Immature natural killer cell (primary cell): ENCODE data around the gene GJA4. TPM values are rescaled to one million over a fixed set of nuclear protein-coding genes. Genes with fewer than 3 reads are reported as not detected.

Source experiments
- DNase-seq, 3 donors: peaks; one replicate each; pipeline ENCODE4 v3.0.0; 2022; ENCODE audit warnings: mixed read lengths in 1 of 3
- H3K27ac Mint-ChIP-seq, 6 donors: one replicate each; pipeline ENCODE4 v1.8.0; 2020; ENCODE audit warnings: mixed read lengths in 6 of 6, mild to moderate bottlenecking in 5 of 6, inconsistent platforms in 4 of 6, moderate library complexity in 3 of 6
- H3K27me3 Mint-ChIP-seq, 3 donors: one replicate each; pipeline ENCODE4 v1.8.0; 2020 to 2021; ENCODE audit warnings: low read depth in 3 of 3, mild to moderate bottlenecking in 3 of 3, mixed read lengths in 3 of 3, moderate library complexity in 3 of 3, inconsistent platforms in 1 of 3
- H3K36me3 Mint-ChIP-seq, 3 donors: one replicate each; pipeline ENCODE4 v1.8.0; 2020; ENCODE audit warnings: mixed read lengths in 3 of 3, inconsistent platforms in 2 of 3, mild to moderate bottlenecking in 2 of 3
- H3K4me1 Mint-ChIP-seq, 2 donors: one replicate each; pipeline ENCODE4 v1.8.0; 2020; ENCODE audit warnings: inconsistent platforms in 2 of 2, mild to moderate bottlenecking in 2 of 2, mixed read lengths in 2 of 2, moderate library complexity in 1 of 2
- H3K4me3 Mint-ChIP-seq, 5 donors: one replicate each; pipeline ENCODE4 v1.8.0; 2020; ENCODE audit warnings: mild to moderate bottlenecking in 5 of 5, mixed read lengths in 5 of 5, inconsistent platforms in 3 of 5, moderate library complexity in 3 of 5
- H3K9me3 Mint-ChIP-seq, 6 donors: one replicate each; pipeline ENCODE4 v1.8.0; 2020; ENCODE audit warnings: mild to moderate bottlenecking in 6 of 6, mixed read lengths in 6 of 6, inconsistent platforms in 4 of 6, moderate library complexity in 3 of 6
- polyA plus RNA-seq, 3 donors: library from polyadenylated mRNA; unstranded; fragments of 300-500 nt; fragmentation: Illumina TruSeq; gene quantifications; one replicate each; pipeline ENCODE4 v1.2.3, GENCODE V29; 2021

The GJA4 gene
- polyA plus RNA-seq, 3 donors from 2014 or later = not detected

DNA sequence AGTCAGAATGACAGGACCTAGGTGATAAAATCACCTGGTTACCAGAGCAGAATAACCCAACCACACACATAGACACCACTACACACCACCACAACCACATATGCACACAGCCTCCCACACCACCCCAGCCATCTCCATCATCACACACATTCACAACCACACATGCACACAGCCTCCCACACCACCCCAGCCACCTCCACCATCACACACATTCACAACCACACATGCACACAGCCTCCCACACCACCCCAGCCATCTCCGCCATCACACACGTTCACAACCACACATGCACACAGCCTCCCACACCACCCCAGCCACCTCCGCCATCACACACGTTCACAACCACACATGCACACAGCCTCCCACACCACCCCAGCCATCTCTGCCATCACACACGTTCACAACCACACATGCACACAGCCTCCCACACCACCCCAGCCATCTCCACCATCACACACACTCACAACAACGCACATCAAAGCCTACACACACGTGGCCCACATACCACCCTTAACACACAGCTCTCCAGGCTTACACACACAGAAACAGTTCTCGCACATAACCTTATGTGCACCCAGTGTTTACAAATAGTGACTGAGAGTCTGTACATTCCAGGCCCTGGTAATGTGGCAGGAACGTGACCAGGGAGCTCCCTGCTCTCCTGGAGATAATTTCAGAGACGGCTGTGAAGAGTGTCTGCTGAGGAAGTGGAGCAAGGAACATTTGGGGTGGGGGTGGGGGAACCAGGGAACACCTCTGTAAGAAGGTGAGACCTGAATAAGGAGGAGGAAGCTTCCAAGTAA is 15.1 kb upstream of the GJA4 start:
- no peaks in the 10 kb centered on the region for H3K36me3 Mint-ChIP-seq
- H3K4me3 Mint-ChIP-seq = no peak overlapping the region
- H3K27me3 Mint-ChIP-seq = peaks cover 4 to 14% (median 8%) of the 10 kb centered on the region in 3 donors
- DNase-seq = no peak
- H3K4me1 Mint-ChIP-seq = peaks cover 0 to 1% of the 10 kb centered on the region in 2 donors
- no peaks in the 10 kb centered on the region for H3K9me3 Mint-ChIP-seq
- no peak overlapping the region for H3K27ac Mint-ChIP-seq

DNA sequence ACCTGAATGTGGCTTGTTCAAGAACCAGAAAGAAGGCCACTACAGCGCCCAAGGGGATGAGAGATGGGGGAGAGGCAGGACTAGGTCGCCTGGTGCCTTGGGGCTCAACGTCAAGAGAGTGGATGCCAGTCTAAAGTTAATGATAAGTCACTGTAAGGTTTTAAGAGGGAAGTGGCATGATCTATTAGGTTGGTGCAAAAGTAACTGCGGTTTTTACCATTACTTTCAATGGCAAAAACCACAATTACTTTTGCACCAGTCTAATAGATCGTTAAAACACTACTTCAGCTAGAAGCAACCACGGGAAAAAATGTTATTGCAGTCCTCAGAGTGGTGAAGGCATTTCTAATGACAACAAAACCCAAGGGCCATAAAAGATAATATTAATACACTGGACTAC is 14.4 kb upstream of the GJA4 start:
- Mint-ChIP-seq H3K9me3 (no peaks in the 10 kb centered on the region), H3K4me3 (no peak overlapping the region), H3K27me3 (peaks cover under 1 to 15% (median 11%) of the 10 kb centered on the region in 3 donors), H3K36me3 (no peaks in the 10 kb centered on the region), H3K27ac (no peak overlapping the region), H3K4me1 (peaks cover 0 to 1% of the 10 kb centered on the region in 2 donors)
- DNase-seq = no peak

DNA sequence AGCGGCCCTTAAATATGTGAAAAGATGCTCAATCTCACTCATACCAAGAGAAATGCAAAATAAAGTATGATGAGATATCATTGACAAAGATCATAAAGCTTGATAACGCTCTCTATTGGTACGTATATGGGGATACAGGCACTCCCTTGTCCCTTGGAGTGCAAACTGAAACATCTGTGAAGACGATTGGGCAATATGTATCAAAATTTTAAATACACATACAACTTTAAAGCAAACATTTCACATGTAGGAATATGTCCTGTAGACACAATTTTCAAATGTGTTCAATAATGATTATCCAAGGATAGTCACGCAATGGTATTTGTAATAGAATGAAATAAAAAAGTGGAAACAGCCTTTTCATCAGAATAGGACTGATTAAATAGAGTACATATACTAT is 13.8 kb upstream of the GJA4 start:
- Mint-ChIP-seq H3K9me3 (no peaks in the 10 kb centered on the region), H3K27ac (no peak overlapping the region), H3K36me3 (no peaks in the 10 kb centered on the region), H3K4me1 (peaks cover 0 to 1% of the 10 kb centered on the region in 2 donors), H3K4me3 (peak overlapping the region in 1 of 5 donors; percentile 0), H3K27me3 (peaks cover 3 to 19% (median 13%) of the 10 kb centered on the region in 3 donors)
- no peak for DNase-seq

DNA sequence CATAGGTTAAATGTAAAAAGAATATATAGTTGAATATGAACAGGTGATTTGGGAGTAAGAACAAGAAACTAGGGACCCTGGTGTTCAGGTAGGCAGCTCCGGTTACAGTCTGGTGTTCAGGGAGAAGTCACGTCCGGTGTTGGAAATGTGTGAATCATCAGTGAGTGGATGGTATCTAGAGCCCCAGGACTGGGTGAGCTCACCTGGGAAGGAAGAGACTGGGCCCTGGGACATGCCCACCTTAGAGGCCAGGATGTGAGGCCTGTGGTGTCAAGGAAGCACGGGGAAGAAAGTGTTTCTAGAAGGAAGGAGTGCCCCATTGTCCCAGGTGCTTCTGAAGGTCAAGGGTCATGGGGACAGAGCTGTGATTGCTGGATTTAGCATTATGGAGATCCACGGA is 13.3 kb upstream of the GJA4 start:
- peaks cover 3 to 23% (median 9%) of the 10 kb centered on the region in 3 donors for H3K27me3 Mint-ChIP-seq
- H3K4me1 Mint-ChIP-seq = peaks cover 0 to 1% of the 10 kb centered on the region in 2 donors
- H3K9me3 Mint-ChIP-seq = no peaks in the 10 kb centered on the region
- H3K27ac Mint-ChIP-seq = no peak overlapping the region
- DNase-seq = no peak
- no peaks in the 10 kb centered on the region for H3K36me3 Mint-ChIP-seq
- H3K4me3 Mint-ChIP-seq = peak overlapping the region in 1 of 5 donors; percentile 0

DNA sequence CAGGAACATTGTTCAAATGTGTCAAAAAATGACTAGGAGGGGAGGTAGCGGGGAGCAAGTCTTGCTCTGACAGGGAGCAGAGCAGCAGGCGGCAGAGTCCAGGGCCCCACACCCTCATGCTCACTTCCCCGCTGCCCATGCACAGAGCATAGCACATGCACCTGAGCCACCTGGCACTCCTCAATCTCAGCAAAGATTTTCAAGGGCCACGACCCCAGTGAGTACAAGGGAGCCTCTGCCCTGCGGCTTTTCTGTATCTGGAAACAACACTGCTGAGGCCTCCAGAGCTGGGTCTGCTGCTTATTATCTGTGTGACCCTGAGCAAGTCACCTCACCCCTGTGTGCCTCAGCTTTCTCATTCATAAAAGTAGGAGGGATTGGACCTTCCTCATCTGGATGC is 12.8 kb upstream of the GJA4 start:
- Mint-ChIP-seq H3K27ac (no peak overlapping the region), H3K27me3 (peaks cover 3 to 25% (median 9%) of the 10 kb centered on the region in 3 donors), H3K4me1 (peaks cover 0 to 1% of the 10 kb centered on the region in 2 donors), H3K9me3 (no peaks in the 10 kb centered on the region), H3K36me3 (no peaks in the 10 kb centered on the region), H3K4me3 (no peak overlapping the region)
- DNase-seq = no peak

DNA sequence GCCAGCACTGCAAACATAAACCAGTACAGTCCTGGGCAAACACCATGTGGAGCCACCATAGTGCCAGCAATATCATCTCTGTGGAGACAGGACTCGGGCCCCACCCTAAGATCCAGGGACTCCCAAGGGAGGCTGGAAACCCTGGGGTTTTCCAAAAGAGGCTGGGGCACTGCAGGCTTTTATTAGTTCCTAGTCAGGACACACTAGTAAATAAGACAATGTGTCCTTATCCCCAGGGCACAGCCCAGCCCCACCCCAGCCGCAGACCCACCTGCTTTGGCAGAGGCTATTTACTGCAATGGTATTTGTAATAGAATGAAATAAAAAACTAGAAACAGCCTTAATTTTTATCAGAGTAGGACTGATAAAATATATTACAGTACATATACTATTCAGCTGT is 12.3 kb upstream of the GJA4 start:
- peaks cover 4 to 25% (median 9%) of the 10 kb centered on the region in 3 donors for H3K27me3 Mint-ChIP-seq
- no peaks in the 10 kb centered on the region for H3K9me3 Mint-ChIP-seq
- peaks cover 0 to 1% of the 10 kb centered on the region in 2 donors for H3K4me1 Mint-ChIP-seq
- no peaks in the 10 kb centered on the region for H3K36me3 Mint-ChIP-seq
- DNase-seq = no peak
- H3K27ac Mint-ChIP-seq = no peak overlapping the region
- H3K4me3 Mint-ChIP-seq = no peak overlapping the region

DNA sequence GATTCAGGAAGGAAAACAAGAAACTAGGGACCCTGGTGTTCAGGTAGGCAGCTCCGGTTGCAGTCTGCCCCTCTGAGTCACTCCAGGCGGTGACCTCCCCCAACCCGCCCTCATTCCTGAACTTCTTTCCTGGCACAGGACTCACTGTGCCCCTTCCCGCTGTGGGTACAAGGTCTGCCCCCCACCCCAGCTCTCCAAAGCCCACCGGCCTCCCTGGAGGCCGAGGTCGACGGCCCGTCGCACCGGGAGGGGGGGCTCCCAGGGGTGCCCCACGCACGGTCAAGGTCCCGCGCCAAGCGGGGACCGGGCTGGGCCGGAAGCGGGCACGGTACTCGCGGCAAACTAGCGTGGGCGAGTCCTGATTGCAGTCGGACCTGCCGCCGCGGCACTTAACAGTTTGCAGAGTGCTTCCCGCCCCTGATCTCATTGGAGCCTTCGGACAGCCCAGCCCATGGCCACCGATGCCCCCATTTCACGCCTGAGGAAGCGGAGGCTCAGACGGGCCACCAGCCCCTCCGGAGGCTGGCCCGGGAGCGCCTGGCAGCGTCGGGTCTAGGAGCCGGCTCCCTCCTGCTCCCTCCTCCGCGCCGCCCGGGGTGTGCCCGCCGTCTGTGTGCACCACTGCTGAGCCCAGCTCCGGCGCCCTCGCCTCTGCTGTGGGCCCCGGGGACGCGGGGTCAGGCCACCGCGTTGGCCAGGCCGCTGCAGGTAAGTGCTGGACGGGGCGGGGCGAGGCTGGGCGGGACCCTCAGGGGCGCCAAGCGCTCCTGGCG is 11.5 kb upstream of the GJA4 start, which contains the start of gene GJB3:
GJB3 (plus strand) TSS at position 144 of the 773 bp plus-strand sequence. CDS start 3,549 bp downstream, outside the sequence.
- H3K4me1 Mint-ChIP-seq = peaks cover 0 to 1% of the 10 kb centered on the region in 2 donors

DNA sequence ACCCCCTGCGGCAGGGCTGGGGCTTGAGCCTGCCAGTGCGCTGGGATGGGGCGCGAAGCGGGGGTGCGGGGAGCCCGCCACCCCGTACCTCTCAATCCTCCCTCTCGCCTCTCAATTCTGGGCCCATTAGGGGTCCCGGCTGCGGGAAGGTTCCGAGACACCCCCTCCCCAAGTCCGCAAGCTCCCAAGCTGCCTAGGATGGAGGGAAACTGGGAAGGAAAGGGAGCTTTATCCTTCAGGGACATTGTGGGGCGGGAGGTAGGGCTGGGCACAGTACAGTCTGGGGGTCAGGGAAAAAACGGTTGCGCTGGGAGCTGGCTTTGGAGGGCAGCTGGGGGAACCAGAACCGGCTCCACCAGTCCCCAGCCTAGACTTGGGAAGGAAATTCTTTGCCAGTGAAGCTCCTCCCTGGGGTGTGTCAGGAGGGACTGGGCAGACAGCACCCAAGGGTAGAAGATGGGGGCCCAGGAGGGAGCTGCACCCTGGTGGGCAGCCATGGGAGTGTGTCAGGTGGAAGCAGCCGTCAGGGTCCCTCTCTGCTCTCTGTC is 10.9 kb upstream of the GJA4 start:
- no peak for DNase-seq
- H3K36me3 Mint-ChIP-seq = no peaks in the 10 kb centered on the region
- peaks cover 0 to 3% of the 10 kb centered on the region in 2 donors for H3K4me1 Mint-ChIP-seq
- H3K27ac Mint-ChIP-seq = no peak overlapping the region
- no peaks in the 10 kb centered on the region for H3K9me3 Mint-ChIP-seq
- peak overlapping the region in 1 of 5 donors; percentile 4 for H3K4me3 Mint-ChIP-seq
- H3K27me3 Mint-ChIP-seq = peaks cover 4 to 29% (median 13%) of the 10 kb centered on the region in 3 donors

More for the DNA sequence above, 11.5 kb upstream of the GJA4 start, which contains the start of gene GJB3:
- peak within 1 kb of the TSS in 1 of 5 donors; percentile 4 for H3K4me3 Mint-ChIP-seq
- H3K27ac Mint-ChIP-seq = no peak within 1 kb of the TSS
- no peaks in the 10 kb centered on the region for H3K36me3 Mint-ChIP-seq
- H3K27me3 Mint-ChIP-seq = peaks cover 4 to 25% (median 9%) of the 10 kb centered on the region in 3 donors
- H3K9me3 Mint-ChIP-seq = no peaks in the 10 kb centered on the region
- DNase-seq = no peak

DNA sequence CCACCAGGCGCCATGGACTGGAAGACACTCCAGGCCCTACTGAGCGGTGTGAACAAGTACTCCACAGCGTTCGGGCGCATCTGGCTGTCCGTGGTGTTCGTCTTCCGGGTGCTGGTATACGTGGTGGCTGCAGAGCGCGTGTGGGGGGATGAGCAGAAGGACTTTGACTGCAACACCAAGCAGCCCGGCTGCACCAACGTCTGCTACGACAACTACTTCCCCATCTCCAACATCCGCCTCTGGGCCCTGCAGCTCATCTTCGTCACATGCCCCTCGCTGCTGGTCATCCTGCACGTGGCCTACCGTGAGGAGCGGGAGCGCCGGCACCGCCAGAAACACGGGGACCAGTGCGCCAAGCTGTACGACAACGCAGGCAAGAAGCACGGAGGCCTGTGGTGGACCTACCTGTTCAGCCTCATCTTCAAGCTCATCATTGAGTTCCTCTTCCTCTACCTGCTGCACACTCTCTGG is 8.0 kb upstream of the GJA4 start:
- H3K27me3 Mint-ChIP-seq = peaks cover 4 to 19% (median 12%) of the 10 kb centered on the region in 3 donors
- no peak overlapping the region for H3K4me3 Mint-ChIP-seq
- H3K36me3 Mint-ChIP-seq = no peaks in the 10 kb centered on the region
- H3K27ac Mint-ChIP-seq = no peak overlapping the region
- no peak for DNase-seq
- H3K4me1 Mint-ChIP-seq = peaks cover 0 to 3% of the 10 kb centered on the region in 2 donors
- H3K9me3 Mint-ChIP-seq = no peaks in the 10 kb centered on the region

DNA sequence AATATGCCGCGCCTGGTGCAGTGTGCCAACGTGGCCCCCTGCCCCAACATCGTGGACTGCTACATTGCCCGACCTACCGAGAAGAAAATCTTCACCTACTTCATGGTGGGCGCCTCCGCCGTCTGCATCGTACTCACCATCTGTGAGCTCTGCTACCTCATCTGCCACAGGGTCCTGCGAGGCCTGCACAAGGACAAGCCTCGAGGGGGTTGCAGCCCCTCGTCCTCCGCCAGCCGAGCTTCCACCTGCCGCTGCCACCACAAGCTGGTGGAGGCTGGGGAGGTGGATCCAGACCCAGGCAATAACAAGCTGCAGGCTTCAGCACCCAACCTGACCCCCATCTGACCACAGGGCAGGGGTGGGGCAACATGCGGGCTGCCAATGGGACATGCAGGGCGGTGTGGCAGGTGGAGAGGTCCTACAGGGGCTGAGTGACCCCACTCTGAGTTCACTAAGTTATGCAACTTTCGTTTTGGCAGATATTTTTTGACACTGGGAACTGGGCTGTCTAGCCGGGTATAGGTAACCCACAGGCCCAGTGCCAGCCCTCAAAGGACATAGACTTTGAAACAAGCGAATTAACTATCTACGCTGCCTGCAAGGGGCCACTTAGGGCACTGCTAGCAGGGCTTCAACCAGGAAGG is 7.4 kb upstream of the GJA4 start:
- H3K9me3 Mint-ChIP-seq = no peaks in the 10 kb centered on the region

DNA sequence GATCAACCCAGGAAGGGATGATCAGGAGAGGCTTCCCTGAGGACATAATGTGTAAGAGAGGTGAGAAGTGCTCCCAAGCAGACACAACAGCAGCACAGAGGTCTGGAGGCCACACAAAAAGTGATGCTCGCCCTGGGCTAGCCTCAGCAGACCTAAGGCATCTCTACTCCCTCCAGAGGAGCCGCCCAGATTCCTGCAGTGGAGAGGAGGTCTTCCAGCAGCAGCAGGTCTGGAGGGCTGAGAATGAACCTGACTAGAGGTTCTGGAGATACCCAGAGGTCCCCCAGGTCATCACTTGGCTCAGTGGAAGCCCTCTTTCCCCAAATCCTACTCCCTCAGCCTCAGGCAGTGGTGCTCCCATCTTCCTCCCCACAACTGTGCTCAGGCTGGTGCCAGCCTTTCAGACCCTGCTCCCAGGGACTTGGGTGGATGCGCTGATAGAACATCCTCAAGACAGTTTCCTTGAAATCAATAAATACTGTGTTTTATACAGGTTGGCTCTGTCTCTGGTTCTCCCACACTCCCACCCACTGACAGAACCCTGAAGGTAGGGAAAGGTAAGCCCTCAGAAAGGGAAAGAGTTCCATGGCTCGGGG is 6.8 kb upstream of the GJA4 start:
- peaks cover 8 to 17% (median 13%) of the 10 kb centered on the region in 3 donors for H3K27me3 Mint-ChIP-seq
- H3K36me3 Mint-ChIP-seq = no peaks in the 10 kb centered on the region
- no peak overlapping the region for H3K4me3 Mint-ChIP-seq
- no peak overlapping the region for H3K27ac Mint-ChIP-seq
- no peak for DNase-seq
- peaks cover 0 to 3% of the 10 kb centered on the region in 2 donors for H3K4me1 Mint-ChIP-seq
- H3K9me3 Mint-ChIP-seq = no peaks in the 10 kb centered on the region

More for the DNA sequence above, 7.4 kb upstream of the GJA4 start:
- H3K4me1 Mint-ChIP-seq = peaks cover 0 to 3% of the 10 kb centered on the region in 2 donors
- peaks cover 5 to 15% (median 12%) of the 10 kb centered on the region in 3 donors for H3K27me3 Mint-ChIP-seq
- no peak overlapping the region for H3K27ac Mint-ChIP-seq
- DNase-seq = no peak
- no peaks in the 10 kb centered on the region for H3K36me3 Mint-ChIP-seq
- no peak overlapping the region for H3K4me3 Mint-ChIP-seq

DNA sequence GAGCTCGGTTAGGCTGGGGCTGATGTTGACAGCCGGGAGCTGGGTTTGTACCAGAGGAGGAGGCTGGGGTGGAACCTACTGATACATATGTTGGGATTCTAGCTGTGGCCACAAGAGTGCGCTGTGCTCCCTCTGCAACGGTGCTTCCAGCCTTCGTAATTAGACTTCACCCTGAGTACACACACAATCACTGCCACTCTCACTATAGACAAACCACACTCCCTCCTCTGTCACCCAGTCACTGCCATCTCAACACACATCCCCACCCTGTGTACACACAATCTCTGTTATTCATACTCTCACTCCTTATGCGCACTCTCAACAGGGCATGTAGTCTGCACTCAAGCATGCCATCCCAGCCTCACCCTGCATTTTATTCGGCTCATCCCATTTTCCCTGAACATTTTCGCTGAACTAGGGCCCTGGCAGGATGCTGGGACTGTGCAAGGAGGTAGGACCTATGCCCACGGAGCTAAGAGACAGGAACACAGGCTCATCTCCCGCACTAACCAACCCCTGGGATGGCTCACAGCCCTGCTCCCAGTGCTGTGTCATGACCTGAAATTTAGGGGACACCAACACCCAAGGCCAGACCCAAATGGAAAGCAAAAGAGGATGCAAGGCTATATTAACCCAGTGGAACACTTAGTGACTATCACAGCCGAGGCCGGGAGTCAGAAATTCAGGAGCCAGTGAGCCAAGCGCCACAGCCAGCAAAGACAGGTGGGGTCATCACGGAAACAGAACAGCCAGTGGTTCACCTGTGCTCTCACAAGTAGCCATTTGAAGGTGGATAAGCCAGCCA is 6.1 kb upstream of the GJA4 start:
- DNase-seq = peak; percentile 29 to 50 (median 41)
- Mint-ChIP-seq H3K4me1 (peaks cover 0 to 4% of the 10 kb centered on the region in 2 donors), H3K27ac (no peak overlapping the region), H3K9me3 (no peaks in the 10 kb centered on the region), H3K27me3 (peaks cover 10 to 19% (median 15%) of the 10 kb centered on the region in 3 donors), H3K36me3 (no peaks in the 10 kb centered on the region), H3K4me3 (no peak overlapping the region)
